Activated CD4-positive, CD25-positive, alpha-beta regulatory T cell treated with anti-CD3 and anti-CD28 coated beads, Interleukin-2, amount 50 U/mL, for 72 hours (primary cell): ENCODE results near the gene TTC7B.

ENCODE experiments used
- DNase-seq: peaks from one replicate; pipeline ENCODE4 v3.0.0; 2021

The TTC7B gene

GRCh38 chr14:90804292-90805083, 11.7 kb downstream of the TTC7B start:
- no peak for DNase-seq

GRCh38 chr14:90803249-90803648, 13.0 kb downstream of the TTC7B start:
- no peak for DNase-seq

- DNase-seq = no peak
These were observed 16.8 kb downstream of the TTC7B start for GRCh38 chr14:90799420-90799819.

- DNase-seq = no peak
These were observed 18.3 kb downstream of the TTC7B start for GRCh38 chr14:90797919-90798318.

- DNase-seq = no peak
These were observed 18.8 kb downstream of the TTC7B start for GRCh38 chr14:90797451-90797850.

GRCh38 chr14:90796329-90796728, 19.9 kb downstream of the TTC7B start:
- no peak for DNase-seq

GRCh38 chr14:90795744-90796143, 20.5 kb downstream of the TTC7B start:
- no peak for DNase-seq

- no peak for DNase-seq
These were observed 24.7 kb downstream of the TTC7B start for GRCh38 chr14:90791486-90791885.

- DNase-seq = no peak
These were observed 28.2 kb downstream of the TTC7B start for GRCh38 chr14:90788031-90788430.

- DNase-seq = no peak
These were observed 30.3 kb downstream of the TTC7B start for GRCh38 chr14:90785876-90786450.

GRCh38 chr14:90785471-90785870, 30.8 kb downstream of the TTC7B start:
- DNase-seq = no peak

- no peak for DNase-seq
These were observed 31.5 kb downstream of the TTC7B start for GRCh38 chr14:90784621-90785270.

- DNase-seq = no peak
These were observed 32.9 kb downstream of the TTC7B start for GRCh38 chr14:90783344-90783743.

GRCh38 chr14:90782892-90783291, 33.3 kb downstream of the TTC7B start:
- no peak for DNase-seq

GRCh38 chr14:90781876-90782275, 34.4 kb downstream of the TTC7B start:
- no peak for DNase-seq

GRCh38 chr14:90781344-90781761, 34.9 kb downstream of the TTC7B start:
- no peak for DNase-seq

GRCh38 chr14:90780519-90780918, 35.7 kb downstream of the TTC7B start:
- DNase-seq = no peak

- DNase-seq = no peak
These were observed 37.5 kb downstream of the TTC7B start for GRCh38 chr14:90778571-90779255.

GRCh38 chr14:90777830-90778485, 38.3 kb downstream of the TTC7B start:
- DNase-seq = no peak

- no peak for DNase-seq
These were observed 38.9 kb downstream of the TTC7B start for GRCh38 chr14:90777358-90777757.

GRCh38 chr14:90775441-90775840, 40.8 kb downstream of the TTC7B start:
- DNase-seq = no peak

GRCh38 chr14:90774316-90774715, 41.9 kb downstream of the TTC7B start:
- no peak for DNase-seq

- no peak for DNase-seq
These were observed 42.5 kb downstream of the TTC7B start for GRCh38 chr14:90773705-90774104.
